ENCODE data around the gene GPR15.

The GPR15 gene

DNA sequence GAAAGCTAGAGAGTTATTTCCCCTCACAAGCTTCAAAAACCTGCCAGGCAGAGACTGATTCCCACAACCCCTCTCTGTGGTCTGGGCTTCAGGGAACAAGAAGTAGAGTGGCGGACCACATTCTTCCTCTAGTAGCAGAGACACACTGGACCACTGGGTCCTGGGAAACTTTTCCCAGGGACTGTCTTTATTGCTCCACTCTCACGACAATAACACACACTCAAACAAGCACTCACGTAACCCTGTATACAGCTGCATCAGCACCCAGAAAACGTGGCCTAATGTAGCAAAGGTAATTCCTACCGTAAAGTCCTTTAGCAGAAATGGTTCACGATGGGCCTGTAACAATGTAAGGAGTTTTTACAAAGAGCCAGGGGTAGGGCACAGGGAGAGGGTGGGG lies 34.1 kb downstream of the GPR15 start:
- H3K23ac ChIP-seq (ENCODE audit: low read length) = no peak overlapping the region

DNA sequence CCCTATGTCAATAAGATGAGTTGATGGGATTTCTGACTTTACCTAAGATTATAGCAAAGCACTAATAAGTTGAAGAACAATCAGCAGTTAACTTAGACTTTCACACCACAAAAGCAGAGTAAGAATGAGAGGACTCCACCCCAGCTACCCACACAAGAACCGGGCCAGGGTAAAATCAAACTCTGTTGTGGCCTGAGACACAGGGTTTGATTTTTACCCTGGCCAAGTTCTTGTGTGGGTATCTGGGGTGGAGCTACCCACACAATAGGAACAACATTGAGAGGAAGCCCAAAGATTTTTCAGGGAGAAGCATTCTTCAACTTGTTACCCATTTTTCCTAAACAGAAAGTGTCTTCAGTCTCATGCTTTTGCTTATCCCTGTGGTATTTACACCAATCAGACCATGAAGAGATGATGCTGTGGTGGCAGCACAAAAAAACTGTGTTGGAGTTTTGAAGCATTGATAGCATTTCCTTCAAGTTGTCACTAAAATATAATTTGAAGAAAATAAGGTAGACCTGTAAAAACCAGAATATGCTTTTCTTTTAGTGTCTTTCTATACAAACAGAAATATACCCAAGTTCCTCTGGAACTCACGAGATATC lies 36.0 kb downstream of the GPR15 start:
- no peak overlapping the region for H3K27ac ChIP-seq (ENCODE audit: low read depth, low read length)
- no peak overlapping the region for H3K4me3 ChIP-seq (ENCODE audit: low read length)
- H3K4me1 ChIP-seq (ENCODE audit: control insufficient read depth, low read depth, low read length) = no peaks in the 10 kb centered on the region
- no peak overlapping the region for H2AK5ac ChIP-seq (ENCODE audit: low read length)
- H3K4me2 ChIP-seq (ENCODE audit: low read length) = no peak overlapping the region
- H3K27me3 ChIP-seq (ENCODE audit: insufficient read depth, low read length, poor library complexity) = no peaks in the 10 kb centered on the region
- no peak overlapping the region for H2BK15ac ChIP-seq (replicated peaks; ENCODE audit: low read depth)
- H4K5ac ChIP-seq (ENCODE audit: low read length) = no peak overlapping the region
- H4K8ac ChIP-seq (ENCODE audit: low read depth, low read length) = no peak overlapping the region
- no peaks in the 10 kb centered on the region for H3K36me3 ChIP-seq (ENCODE audit: control insufficient read depth, insufficient read depth, low read length)
- no peak overlapping the region for H3K9ac ChIP-seq (ENCODE audit: low read length)
- H3K4ac ChIP-seq (ENCODE audit: low read depth, low read length) = no peak overlapping the region
- H2BK5ac ChIP-seq (ENCODE audit: low read length) = no peak overlapping the region
- no peak overlapping the region for H3K23ac ChIP-seq (ENCODE audit: low read length)
- DNase-seq = no peak
- no peak overlapping the region for H3K56ac ChIP-seq (ENCODE audit: low read length)
- no CpG with 5 or more reads among the region's 2 CpGs for WGBS (ENCODE audit: extremely low coverage, insufficient coverage, low lambda C conversion rate)
- H3K18ac ChIP-seq (ENCODE audit: low read length) = no peak overlapping the region
- no peak overlapping the region for H2BK120ac ChIP-seq (ENCODE audit: low read depth, low read length)
- H3K79me2 ChIP-seq (ENCODE audit: control insufficient read depth, insufficient read depth, low read length) = no peaks in the 10 kb centered on the region
- H3K79me1 ChIP-seq (ENCODE audit: low read length) = no peaks in the 10 kb centered on the region

More for the DNA sequence above, 34.1 kb downstream of the GPR15 start:
- Histone ChIP-seq H3K36me3 (ENCODE audit: control insufficient read depth, insufficient read depth, low read length) (no peaks in the 10 kb centered on the region), H3K79me1 (ENCODE audit: low read length) (no peaks in the 10 kb centered on the region), H3K4ac (ENCODE audit: low read depth, low read length) (no peak overlapping the region), H4K5ac (ENCODE audit: low read length) (no peak overlapping the region), H3K4me2 (ENCODE audit: low read length) (no peak overlapping the region), H3K79me2 (ENCODE audit: control insufficient read depth, insufficient read depth, low read length) (no peaks in the 10 kb centered on the region), H3K18ac (ENCODE audit: low read length) (no peak overlapping the region), H3K27ac (ENCODE audit: low read depth, low read length) (no peak overlapping the region), H3K4me3 (ENCODE audit: low read length) (no peak overlapping the region), H4K8ac (ENCODE audit: low read depth, low read length) (no peak overlapping the region), H3K9ac (ENCODE audit: low read length) (no peak overlapping the region), H2AK5ac (ENCODE audit: low read length) (no peak overlapping the region), H2BK15ac (replicated peaks; ENCODE audit: low read depth) (no peak overlapping the region), H2BK120ac (ENCODE audit: low read depth, low read length) (no peak overlapping the region), H3K27me3 (ENCODE audit: insufficient read depth, low read length, poor library complexity) (no peaks in the 10 kb centered on the region), H2BK5ac (ENCODE audit: low read length) (no peak overlapping the region), H3K56ac (ENCODE audit: low read length) (no peak overlapping the region), H3K4me1 (ENCODE audit: control insufficient read depth, low read depth, low read length) (no peaks in the 10 kb centered on the region)
- DNase-seq = no peak
- WGBS (ENCODE audit: extremely low coverage, insufficient coverage, low lambda C conversion rate) = no CpG with 5 or more reads among the region's 6 CpGs

DNA sequence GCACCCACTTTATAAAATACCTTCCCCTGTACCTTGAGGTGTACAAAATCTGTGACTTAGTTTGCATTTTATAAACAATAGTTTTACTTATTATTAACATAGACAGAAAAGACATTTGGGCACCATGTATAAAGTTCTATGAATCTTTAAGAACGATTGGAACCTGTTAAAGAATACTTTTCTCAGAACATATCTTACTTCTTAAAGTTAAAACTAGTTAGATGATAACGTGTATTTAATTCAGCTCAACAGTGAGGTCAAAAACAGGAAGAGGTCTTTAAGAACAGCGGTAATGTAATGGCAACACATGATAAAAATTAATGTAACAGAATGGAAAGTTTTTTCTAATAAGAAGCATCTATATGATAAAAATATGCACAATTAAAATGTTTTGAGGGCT lies 36.6 kb downstream of the GPR15 start:
- no peak overlapping the region for H3K4me3 ChIP-seq (ENCODE audit: low read length)
- H2BK5ac ChIP-seq (ENCODE audit: low read length) = no peak overlapping the region
- no peaks in the 10 kb centered on the region for H3K79me1 ChIP-seq (ENCODE audit: low read length)
- DNase-seq = no peak
- no peak overlapping the region for H2BK120ac ChIP-seq (ENCODE audit: low read depth, low read length)
- no peak overlapping the region for H3K23ac ChIP-seq (ENCODE audit: low read length)
- H3K27me3 ChIP-seq (ENCODE audit: insufficient read depth, low read length, poor library complexity) = no peaks in the 10 kb centered on the region
- H3K36me3 ChIP-seq (ENCODE audit: control insufficient read depth, insufficient read depth, low read length) = no peaks in the 10 kb centered on the region
- H3K4ac ChIP-seq (ENCODE audit: low read depth, low read length) = no peak overlapping the region
- H4K5ac ChIP-seq (ENCODE audit: low read length) = no peak overlapping the region
- no peak overlapping the region for H2AK5ac ChIP-seq (ENCODE audit: low read length)
- no peaks in the 10 kb centered on the region for H3K4me1 ChIP-seq (ENCODE audit: control insufficient read depth, low read depth, low read length)
- no peak overlapping the region for H3K56ac ChIP-seq (ENCODE audit: low read length)
- H4K8ac ChIP-seq (ENCODE audit: low read depth, low read length) = no peak overlapping the region
- WGBS (ENCODE audit: extremely low coverage, insufficient coverage, low lambda C conversion rate) = no CpG with 5 or more reads among the region's 3 CpGs
- H2BK15ac ChIP-seq (replicated peaks; ENCODE audit: low read depth) = no peak overlapping the region
- H3K9ac ChIP-seq (ENCODE audit: low read length) = no peak overlapping the region
- no peak overlapping the region for H3K18ac ChIP-seq (ENCODE audit: low read length)
- H3K79me2 ChIP-seq (ENCODE audit: control insufficient read depth, insufficient read depth, low read length) = no peaks in the 10 kb centered on the region
- H3K27ac ChIP-seq (ENCODE audit: low read depth, low read length) = no peak overlapping the region
- H3K4me2 ChIP-seq (ENCODE audit: low read length) = no peak overlapping the region

DNA sequence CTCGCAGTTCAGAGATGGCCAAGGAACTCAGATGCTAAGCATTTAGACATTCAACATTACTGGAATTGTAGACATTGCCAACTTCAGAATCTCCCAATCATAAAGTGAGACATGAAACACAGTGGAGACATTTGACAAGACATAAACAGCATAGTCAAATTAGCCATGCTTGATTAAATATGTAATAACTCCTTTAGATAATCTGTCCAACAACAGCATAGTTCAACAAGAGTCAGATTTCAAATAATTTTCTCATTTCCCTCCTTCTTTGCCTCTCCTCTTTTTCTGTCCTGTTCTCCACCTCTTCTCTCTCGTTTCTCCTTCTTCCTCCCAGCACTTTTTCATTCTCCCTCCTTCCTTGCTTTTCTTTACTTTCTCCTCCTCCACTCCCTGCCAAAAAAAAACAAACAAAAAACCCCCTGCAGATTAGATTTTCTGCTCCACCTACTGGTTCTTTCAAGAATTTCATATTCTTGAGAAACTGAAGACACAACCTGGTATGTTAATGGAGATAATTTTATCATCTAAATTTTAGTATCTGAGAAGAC lies 41.5 kb downstream of the GPR15 start:
- no peak overlapping the region for H2BK15ac ChIP-seq (replicated peaks; ENCODE audit: low read depth)
- no peaks in the 10 kb centered on the region for H3K4me1 ChIP-seq (ENCODE audit: control insufficient read depth, low read depth, low read length)
- H3K79me2 ChIP-seq (ENCODE audit: control insufficient read depth, insufficient read depth, low read length) = no peaks in the 10 kb centered on the region
- no peaks in the 10 kb centered on the region for H3K27me3 ChIP-seq (ENCODE audit: insufficient read depth, low read length, poor library complexity)
- H3K23ac ChIP-seq (ENCODE audit: low read length) = no peak overlapping the region
- no peak overlapping the region for H3K9ac ChIP-seq (ENCODE audit: low read length)
- H2BK120ac ChIP-seq (ENCODE audit: low read depth, low read length) = no peak overlapping the region
- no peak overlapping the region for H4K5ac ChIP-seq (ENCODE audit: low read length)
- H3K56ac ChIP-seq (ENCODE audit: low read length) = no peak overlapping the region
- no peak overlapping the region for H3K18ac ChIP-seq (ENCODE audit: low read length)
- peak; percentile 41 for DNase-seq
- no peak overlapping the region for H3K4me2 ChIP-seq (ENCODE audit: low read length)
- no peak overlapping the region for H3K27ac ChIP-seq (ENCODE audit: low read depth, low read length)
- H3K4me3 ChIP-seq (ENCODE audit: low read length) = no peak overlapping the region
- H4K8ac ChIP-seq (ENCODE audit: low read depth, low read length) = no peak overlapping the region
- H3K79me1 ChIP-seq (ENCODE audit: low read length) = no peaks in the 10 kb centered on the region
- H2AK5ac ChIP-seq (ENCODE audit: low read length) = no peak overlapping the region
- no CpG with 5 or more reads among the region's 2 CpGs for WGBS (ENCODE audit: extremely low coverage, insufficient coverage, low lambda C conversion rate)
- no peak overlapping the region for H2BK5ac ChIP-seq (ENCODE audit: low read length)
- H3K36me3 ChIP-seq (ENCODE audit: control insufficient read depth, insufficient read depth, low read length) = no peaks in the 10 kb centered on the region
- no peak overlapping the region for H3K4ac ChIP-seq (ENCODE audit: low read depth, low read length)

DNA sequence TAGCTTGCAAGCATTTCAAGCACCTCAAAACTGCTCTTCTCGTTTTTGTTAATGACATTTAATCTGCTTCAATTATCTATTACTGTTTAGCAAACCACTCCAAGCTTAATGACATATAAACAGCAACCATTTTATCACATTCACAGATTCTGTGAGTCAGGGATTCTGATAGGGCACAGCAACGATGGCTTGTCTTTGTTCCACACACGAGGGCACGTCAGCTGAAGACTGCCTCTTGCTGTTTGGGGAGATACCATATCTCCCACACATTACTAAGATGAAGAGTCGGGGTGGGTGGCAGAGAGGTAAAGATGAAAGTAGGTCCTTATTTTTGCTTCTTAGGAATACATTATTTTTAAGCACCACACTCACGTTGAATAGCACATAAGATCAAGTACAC lies 42.4 kb downstream of the GPR15 start:
- H4K8ac ChIP-seq (ENCODE audit: low read depth, low read length) = no peak overlapping the region
- no peak overlapping the region for H2AK5ac ChIP-seq (ENCODE audit: low read length)
- H3K79me1 ChIP-seq (ENCODE audit: low read length) = no peaks in the 10 kb centered on the region

More for the DNA sequence above, 42.4 kb downstream of the GPR15 start:
- H3K23ac ChIP-seq (ENCODE audit: low read length) = no peak overlapping the region
- no peak overlapping the region for H3K18ac ChIP-seq (ENCODE audit: low read length)
- H3K4ac ChIP-seq (ENCODE audit: low read depth, low read length) = no peak overlapping the region
- H4K5ac ChIP-seq (ENCODE audit: low read length) = no peak overlapping the region
- no peak overlapping the region for H3K4me3 ChIP-seq (ENCODE audit: low read length)
- no peaks in the 10 kb centered on the region for H3K4me1 ChIP-seq (ENCODE audit: control insufficient read depth, low read depth, low read length)
- no peaks in the 10 kb centered on the region for H3K27me3 ChIP-seq (ENCODE audit: insufficient read depth, low read length, poor library complexity)
- no peak overlapping the region for H2BK5ac ChIP-seq (ENCODE audit: low read length)
- no peak overlapping the region for H3K27ac ChIP-seq (ENCODE audit: low read depth, low read length)
- no peak overlapping the region for H2BK120ac ChIP-seq (ENCODE audit: low read depth, low read length)
- H3K56ac ChIP-seq (ENCODE audit: low read length) = no peak overlapping the region
- H3K4me2 ChIP-seq (ENCODE audit: low read length) = no peak overlapping the region
- no CpG with 5 or more reads among the region's 6 CpGs for WGBS (ENCODE audit: extremely low coverage, insufficient coverage, low lambda C conversion rate)
- H3K9ac ChIP-seq (ENCODE audit: low read length) = no peak overlapping the region
- peak; percentile 23 for DNase-seq
- H3K36me3 ChIP-seq (ENCODE audit: control insufficient read depth, insufficient read depth, low read length) = no peaks in the 10 kb centered on the region
- H3K79me2 ChIP-seq (ENCODE audit: control insufficient read depth, insufficient read depth, low read length) = no peaks in the 10 kb centered on the region
- H2BK15ac ChIP-seq (replicated peaks; ENCODE audit: low read depth) = no peak overlapping the region
